GM19463 (cell line): ENCODE measurements around the gene PRSS2.
A peak's percentile ranks its signal among the peaks of the same experiment; 100 is the strongest.

Experiments
- ATAC-seq: cut with Tn5 transposase; IDR thresholded peaks from one replicate; pipeline ENCODE4 v1.9.1; 2021; ENCODE audit warnings: mild to moderate bottlenecking, moderate library complexity; ENCODE audit not compliant: unreplicated experiment

Gene PRSS2

GRCh38 chr7:142800088-142800487, 29.3 kb downstream of the PRSS2 start:
- ATAC-seq, result no peak

GRCh38 chr7:142800699-142801260, 30.0 kb downstream of the PRSS2 start:
- ATAC-seq, result no peak

- no peak for ATAC-seq
These were observed 31.0 kb downstream of the PRSS2 start for GRCh38 chr7:142801601-142802295.

- no peak for ATAC-seq
These were observed 31.5 kb downstream of the PRSS2 start for GRCh38 chr7:142802301-142802700.

- ATAC-seq, result no peak
These were observed 33.1 kb downstream of the PRSS2 start for GRCh38 chr7:142803901-142804300.

GRCh38 chr7:142804728-142805207, 34.0 kb downstream of the PRSS2 start:
- no peak for ATAC-seq

GRCh38 chr7:142805350-142806021, 34.7 kb downstream of the PRSS2 start:
- ATAC-seq, result no peak

GRCh38 chr7:142806022-142806356, 35.2 kb downstream of the PRSS2 start:
- ATAC-seq, result no peak

GRCh38 chr7:142806957-142807356, 36.2 kb downstream of the PRSS2 start:
- ATAC-seq, result no peak

GRCh38 chr7:142807855-142808460, 37.2 kb downstream of the PRSS2 start:
- ATAC-seq, result no peak

- peak; percentile 12 for ATAC-seq
These were observed 37.7 kb downstream of the PRSS2 start for GRCh38 chr7:142808461-142808801.

GRCh38 chr7:142808802-142809583, 38.2 kb downstream of the PRSS2 start:
- ATAC-seq, result peak; percentile 81

GRCh38 chr7:142809671-142810070, 38.9 kb downstream of the PRSS2 start:
- ATAC-seq, result no peak

- no peak for ATAC-seq
These were observed 40.5 kb downstream of the PRSS2 start for GRCh38 chr7:142811154-142811737.

GRCh38 chr7:142812437-142813215, 41.9 kb downstream of the PRSS2 start:
- ATAC-seq, result no peak

- ATAC-seq, result no peak
These were observed 42.5 kb downstream of the PRSS2 start for GRCh38 chr7:142813226-142813625.

- ATAC-seq, result no peak
These were observed 42.9 kb downstream of the PRSS2 start for GRCh38 chr7:142813699-142814098.

- ATAC-seq, result no peak
These were observed 43.7 kb downstream of the PRSS2 start for GRCh38 chr7:142814451-142814850.

- no peak for ATAC-seq
These were observed 44.4 kb downstream of the PRSS2 start for GRCh38 chr7:142815134-142815533.

GRCh38 chr7:142817506-142817905, 46.7 kb downstream of the PRSS2 start:
- no peak for ATAC-seq
